ENCODE measurements around the gene MDFI. TPM values are rescaled to one million over a fixed set of nuclear protein-coding genes. Genes with fewer than 3 reads are reported as not detected.

Gene MDFI
- polyA plus RNA-seq, 2 of the 4 experiments (the other 2 are of a cell fraction) = 0.06 to 0.30 TPM

DNA sequence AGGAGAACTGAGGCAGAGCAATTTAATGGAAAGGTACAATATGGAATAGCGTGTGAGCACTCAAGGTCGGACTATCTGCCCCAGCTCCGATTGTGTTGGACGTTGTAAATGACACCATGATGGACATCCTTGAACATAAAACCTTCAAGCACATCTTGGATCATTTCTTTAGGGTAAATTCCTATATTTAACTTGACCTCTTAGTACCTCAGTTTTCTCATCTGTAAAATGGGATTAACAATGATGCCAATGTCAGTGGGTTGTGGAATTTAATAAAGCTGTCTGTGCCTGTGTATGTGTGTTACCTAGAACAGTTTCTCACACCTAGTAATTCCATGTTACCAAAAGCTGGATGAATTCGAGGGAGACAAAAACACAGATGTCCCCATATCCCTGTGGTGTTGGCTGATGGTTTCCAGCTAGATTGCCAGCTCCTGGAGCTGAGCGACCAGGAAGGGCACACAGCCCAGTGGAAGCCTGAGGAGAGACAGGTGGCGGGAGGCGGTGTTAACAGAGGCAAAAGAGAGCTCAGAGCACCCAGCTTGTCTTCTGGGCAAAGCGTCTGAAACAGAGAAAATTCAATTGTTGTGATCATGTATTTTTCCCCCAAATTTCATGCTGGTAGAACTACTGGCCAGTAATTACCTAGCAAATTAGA lies 32.6 kb downstream of the MDFI start:
- 20% methylated on average over 9 of the region's 9 CpGs for WGBS (ENCODE audit: missing lambda C conversion rate)
- ChIA-PET POLR2A (interaction anchor here (0.6 kb wide), 1 partner anchor 147 kb away, joined by 3 read pairs; no protein-coding TSS in a partner anchor), CTCF (interaction anchor here (1.2 to 1.5 kb wide), 3 partner anchors 10 to 303 kb away, joined by 4 to 6 read pairs (median 4); no protein-coding TSS in a partner anchor)
- Histone ChIP-seq H3K27ac (no peak overlapping the region), H3K4me3 (no peak overlapping the region), H3K4me2 (no peak overlapping the region), H3K9me3 (no peaks in the 10 kb centered on the region), H3K4me1 (no peaks in the 10 kb centered on the region)
- no peak for ATAC-seq
- no peak for FAIRE-seq
- DNase-seq (ENCODE audit: low read depth in 1 of 2, low spot score in 1 of 2) = no peak
- TF ChIP-seq POLR2AphosphoS2 (conservative IDR thresholded peaks at IDR 0.05; ENCODE audit: low read length) (no peak), JUN (IDR thresholded peaks at IDR 0.05) (no peak), ATOH8 (CRISPR knock-in tag; IDR thresholded peaks at IDR 0.05; ENCODE audit: low read depth) (no peak), EHF (CRISPR knock-in tag; IDR thresholded peaks at IDR 0.05) (no peak), MYC (IDR thresholded peaks at IDR 0.05; ENCODE audit: borderline replicate concordance, low read length) (no peak), FOSL2 (IDR thresholded peaks at IDR 0.05) (no peak), FOSL2 (CRISPR knock-in tag; IDR thresholded peaks at IDR 0.05) (no peak), RNF2 (IDR thresholded peaks at IDR 0.05; ENCODE audit: borderline replicate concordance, low read depth) (no peak), TFCP2L1 (CRISPR knock-in tag; IDR thresholded peaks at IDR 0.05) (no peak), CHD2 (IDR thresholded peaks at IDR 0.05; ENCODE audit: low read length, partially characterized antibody) (no peak), HMGXB4 (CRISPR knock-in tag; IDR thresholded peaks at IDR 0.05; ENCODE audit: borderline replicate concordance) (no peak), E2F6 (IDR thresholded peaks at IDR 0.05; ENCODE audit: borderline replicate concordance, low read depth) (no peak), NR3C1 (IDR thresholded peaks at IDR 0.05) (no peak), RARB (CRISPR knock-in tag; IDR thresholded peaks at IDR 0.05) (no peak), KDM1A (IDR thresholded peaks at IDR 0.05; ENCODE audit: low read depth) (no peak)
- TF ChIP-seq, protein P1, sequence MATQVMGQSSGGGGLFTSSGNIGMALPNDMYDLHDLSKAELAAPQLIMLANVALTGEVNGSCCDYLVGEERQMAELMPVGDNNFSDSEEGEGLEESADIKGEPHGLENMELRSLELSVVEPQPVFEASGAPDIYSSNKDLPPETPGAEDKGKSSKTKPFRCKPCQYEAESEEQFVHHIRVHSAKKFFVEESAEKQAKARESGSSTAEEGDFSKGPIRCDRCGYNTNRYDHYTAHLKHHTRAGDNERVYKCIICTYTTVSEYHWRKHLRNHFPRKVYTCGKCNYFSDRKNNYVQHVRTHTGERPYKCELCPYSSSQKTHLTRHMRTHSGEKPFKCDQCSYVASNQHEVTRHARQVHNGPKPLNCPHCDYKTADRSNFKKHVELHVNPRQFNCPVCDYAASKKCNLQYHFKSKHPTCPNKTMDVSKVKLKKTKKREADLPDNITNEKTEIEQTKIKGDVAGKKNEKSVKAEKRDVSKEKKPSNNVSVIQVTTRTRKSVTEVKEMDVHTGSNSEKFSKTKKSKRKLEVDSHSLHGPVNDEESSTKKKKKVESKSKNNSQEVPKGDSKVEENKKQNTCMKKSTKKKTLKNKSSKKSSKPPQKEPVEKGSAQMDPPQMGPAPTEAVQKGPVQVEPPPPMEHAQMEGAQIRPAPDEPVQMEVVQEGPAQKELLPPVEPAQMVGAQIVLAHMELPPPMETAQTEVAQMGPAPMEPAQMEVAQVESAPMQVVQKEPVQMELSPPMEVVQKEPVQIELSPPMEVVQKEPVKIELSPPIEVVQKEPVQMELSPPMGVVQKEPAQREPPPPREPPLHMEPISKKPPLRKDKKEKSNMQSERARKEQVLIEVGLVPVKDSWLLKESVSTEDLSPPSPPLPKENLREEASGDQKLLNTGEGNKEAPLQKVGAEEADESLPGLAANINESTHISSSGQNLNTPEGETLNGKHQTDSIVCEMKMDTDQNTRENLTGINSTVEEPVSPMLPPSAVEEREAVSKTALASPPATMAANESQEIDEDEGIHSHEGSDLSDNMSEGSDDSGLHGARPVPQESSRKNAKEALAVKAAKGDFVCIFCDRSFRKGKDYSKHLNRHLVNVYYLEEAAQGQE (IDR thresholded peaks at IDR 0.05) = no peak

GRCh38 chr6:41671376-41671775 lies 33.1 kb downstream of the MDFI start:
- WGBS (ENCODE audit: missing lambda C conversion rate) = 10% methylated on average over 5 of the region's 5 CpGs
- H3K9me3 ChIP-seq = no peaks in the 10 kb centered on the region
- H3K27ac ChIP-seq = no peak overlapping the region
- FAIRE-seq = no peak
- H3K4me1 ChIP-seq = no peaks in the 10 kb centered on the region
- H3K4me2 ChIP-seq = no peak overlapping the region
- no peak for ATAC-seq
- POLR2A ChIA-PET = interaction anchor here (0.6 kb wide), 1 partner anchor 148 kb away, joined by 3 read pairs; no protein-coding TSS in a partner anchor
- no peak overlapping the region for H3K4me3 ChIP-seq
- DNase-seq (ENCODE audit: low read depth in 1 of 2, low spot score in 1 of 2) = no peak
- CTCF ChIA-PET = interaction anchor here (1.2 to 1.5 kb wide), 3 partner anchors 9 to 303 kb away, joined by 4 to 6 read pairs (median 4); no protein-coding TSS in a partner anchor
- TF ChIP-seq GATA3 (IDR thresholded peaks at IDR 0.05; ENCODE audit: borderline replicate concordance) (no peak), POLR2AphosphoS2 (conservative IDR thresholded peaks at IDR 0.05; ENCODE audit: low read length) (no peak), SMC3 (IDR thresholded peaks at IDR 0.05) (no peak), ATOH8 (CRISPR knock-in tag; IDR thresholded peaks at IDR 0.05; ENCODE audit: low read depth) (no peak), RNF2 (IDR thresholded peaks at IDR 0.05; ENCODE audit: borderline replicate concordance, low read depth) (no peak), CBX8 (IDR thresholded peaks at IDR 0.05) (no peak), CHD2 (IDR thresholded peaks at IDR 0.05; ENCODE audit: low read length, partially characterized antibody) (no peak), ZNF302 (CRISPR knock-in tag; IDR thresholded peaks at IDR 0.05) (no peak)
- TF ChIP-seq, protein P2, sequence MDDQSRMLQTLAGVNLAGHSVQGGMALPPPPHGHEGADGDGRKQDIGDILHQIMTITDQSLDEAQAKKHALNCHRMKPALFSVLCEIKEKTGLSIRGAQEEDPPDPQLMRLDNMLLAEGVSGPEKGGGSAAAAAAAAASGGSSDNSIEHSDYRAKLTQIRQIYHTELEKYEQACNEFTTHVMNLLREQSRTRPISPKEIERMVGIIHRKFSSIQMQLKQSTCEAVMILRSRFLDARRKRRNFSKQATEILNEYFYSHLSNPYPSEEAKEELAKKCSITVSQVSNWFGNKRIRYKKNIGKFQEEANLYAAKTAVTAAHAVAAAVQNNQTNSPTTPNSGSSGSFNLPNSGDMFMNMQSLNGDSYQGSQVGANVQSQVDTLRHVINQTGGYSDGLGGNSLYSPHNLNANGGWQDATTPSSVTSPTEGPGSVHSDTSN (IDR thresholded peaks at IDR 0.05) = no peak
